H1 (cell line): ENCODE measurements around the gene TMEM151B. TPM values are rescaled to one million over a fixed set of nuclear protein-coding genes. Genes with fewer than 3 reads are reported as not detected.

Experiments used
- CREB1 ChIP-seq: IDR thresholded peaks from 2 replicates; pipeline ENCODE4 v1.6.1; 2012; ENCODE audit warnings: inconsistent platforms
- EGR1 ChIP-seq: IDR thresholded peaks from 2 replicates; pipeline ENCODE4 v1.6.1; 2011; ENCODE audit warnings: low read depth, low read length, borderline replicate concordance
- KDM1A ChIP-seq: fragments of 200-600, 300-600 bp; sonication (generic); IDR thresholded peaks from 2 replicates; pipeline ENCODE4 v1.7.1; 2016; ENCODE audit warnings: mild to moderate bottlenecking, low read length, borderline replicate concordance
- RNF2 ChIP-seq: fragments of 200-900, 300-1000 bp; sonication (generic); IDR thresholded peaks from 2 replicates; pipeline ENCODE4 v1.7.1; 2016; ENCODE audit warnings: borderline replicate concordance, low read depth, mild to moderate bottlenecking, antibody characterized with exemption, low read length; ENCODE audit not compliant: poor library complexity, severe bottlenecking; ENCODE audit errors: missing control alignments
- SIRT6 ChIP-seq: IDR thresholded peaks from one replicate; pipeline ENCODE4 v1.7.1; 2012; ENCODE audit warnings: low read length, inconsistent platforms
- SP1 ChIP-seq: IDR thresholded peaks from 2 replicates; pipeline ENCODE4 v1.6.1; 2011; ENCODE audit warnings: low read depth, low read length
- polyA plus RNA-seq, 7 experiments: library from polyadenylated mRNA; depleted of rRNA in 3 of 7; stranded (reverse) in 5 of 7; unstranded in 2 of 7; fragments of >200 nt in 5 of 7; fragments of 200-250 nt in 2 of 7; gene quantifications; 1 replicate in 5 of 7; 2 replicates in 1 of 7; 4 replicates in 1 of 7; pipeline versions ENCODE4 v1.2.1 to v1.2.3, GENCODE V29; 2011 to 2013; ENCODE audit warnings: missing spikeins in 2 of 7, mixed read lengths in 2 of 7
- total RNA-seq: library from RNA; stranded (reverse); fragmentation: NEBNext Ultra II Directional; extraction: Animal tissue kit (Norgen Biotek cat#: 25700); gene quantifications from 2 replicates; pipeline ENCODE4 v1.2.1, GENCODE V29; 2021

Gene TMEM151B
- total and polyA plus RNA-seq, 2 of the 8 experiments (the other 6 are each of a cell fraction or from before 2014, with no cell fraction given), result 8.0 to 15.5 TPM

DNA sequence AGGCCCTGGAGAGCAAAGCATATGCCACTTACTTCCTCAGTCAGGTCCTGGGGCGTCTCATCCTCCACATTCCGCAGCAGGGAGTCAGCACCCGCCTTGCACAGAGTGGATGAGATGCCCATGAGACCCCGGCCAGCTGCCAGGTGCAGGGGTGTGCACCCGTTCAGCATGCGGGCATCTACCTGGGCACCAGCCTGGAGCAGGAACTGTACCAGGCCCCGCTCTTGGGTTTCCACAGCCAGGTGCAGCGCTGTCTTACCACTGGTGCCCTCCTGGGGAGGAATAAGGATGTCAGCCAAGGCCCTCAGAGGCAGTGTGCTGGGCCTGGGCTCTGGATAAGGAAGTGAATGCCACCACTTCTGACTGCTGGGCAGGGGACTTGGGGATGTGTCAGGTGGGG is 10.2 kb upstream of the TMEM151B start (continued):
- no peak for TF ChIP-seq KDM1A
- no peak for TF ChIP-seq CREB1
- TF ChIP-seq RNF2, result no peak
- TF ChIP-seq SIRT6, result no peak
- TF ChIP-seq SP1, result no peak
- no peak for TF ChIP-seq EGR1
